ENCODE measurements around the gene KLK1.

GRCh38 chr19:50832666-50833065 is 9.1 kb upstream of the KLK1 start:
- TF ChIP-seq, protein P1, sequence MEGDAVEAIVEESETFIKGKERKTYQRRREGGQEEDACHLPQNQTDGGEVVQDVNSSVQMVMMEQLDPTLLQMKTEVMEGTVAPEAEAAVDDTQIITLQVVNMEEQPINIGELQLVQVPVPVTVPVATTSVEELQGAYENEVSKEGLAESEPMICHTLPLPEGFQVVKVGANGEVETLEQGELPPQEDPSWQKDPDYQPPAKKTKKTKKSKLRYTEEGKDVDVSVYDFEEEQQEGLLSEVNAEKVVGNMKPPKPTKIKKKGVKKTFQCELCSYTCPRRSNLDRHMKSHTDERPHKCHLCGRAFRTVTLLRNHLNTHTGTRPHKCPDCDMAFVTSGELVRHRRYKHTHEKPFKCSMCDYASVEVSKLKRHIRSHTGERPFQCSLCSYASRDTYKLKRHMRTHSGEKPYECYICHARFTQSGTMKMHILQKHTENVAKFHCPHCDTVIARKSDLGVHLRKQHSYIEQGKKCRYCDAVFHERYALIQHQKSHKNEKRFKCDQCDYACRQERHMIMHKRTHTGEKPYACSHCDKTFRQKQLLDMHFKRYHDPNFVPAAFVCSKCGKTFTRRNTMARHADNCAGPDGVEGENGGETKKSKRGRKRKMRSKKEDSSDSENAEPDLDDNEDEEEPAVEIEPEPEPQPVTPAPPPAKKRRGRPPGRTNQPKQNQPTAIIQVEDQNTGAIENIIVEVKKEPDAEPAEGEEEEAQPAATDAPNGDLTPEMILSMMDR (conservative IDR thresholded peaks at IDR 0.05) = no peak
- TF ChIP-seq EZH2 (IDR thresholded peaks at IDR 0.05; ENCODE audit: low read depth) = no peak
